GM12878 (cell line): ENCODE data around the gene PCDHAC2. TPM values are rescaled to one million over a fixed set of nuclear protein-coding genes. Genes with fewer than 3 reads are reported as not detected.

Experiments used
- ATAC-seq: fragments of 200-7000 bp; cut with Tn5 transposase; 3 replicates; pipeline ENCODE4 v1.9.1; 2020; ENCODE audit warnings: mild to moderate bottlenecking, moderate library complexity
- BruUV-seq: library from RNA; stranded (reverse); fragments of 400-500 nt; replicated peaks from 2 replicates; lab custom pipeline; 2021; lab: Mats Ljungman, UMichigan
- CTCF ChIA-PET: fragments of 300-600 bp; sonication (Branson Sonifier 250); formaldehyde crosslinking; extraction: SDS; loops from one replicate; lab custom pipeline; 2021; ENCODE audit warnings: inconsistent platforms; lab: Yijun Ruan, JAX
- POLR2A ChIA-PET: fragments of 350-600 bp; formaldehyde crosslinking; extraction: SDS; loops from one replicate; lab custom pipeline; 2021; ENCODE audit warnings: inconsistent platforms; lab: Charles Lee
- RAD21 ChIA-PET: fragments of 300-600 bp; sonication (Branson Sonifier 250); formaldehyde crosslinking; loops from one replicate; lab custom pipeline; 2023; ENCODE audit warnings: antibody characterized with exemption; ENCODE audit not compliant: unreplicated experiment; lab: Charles Lee
- SMC1A ChIA-PET: fragments of 300-600 bp; sonication (Branson Sonifier 250); formaldehyde crosslinking; loops from one replicate; lab custom pipeline; 2023; ENCODE audit not compliant: unreplicated experiment, uncharacterized antibody; lab: Charles Lee
- DNase-seq: peaks from one replicate; pipeline ENCODE4 v3.0.0-alpha.2; 2011; ENCODE audit warnings: low read depth, low spot score
- FAIRE-seq: peaks from 3 replicates; lab custom pipeline; 2011; peaks lifted over from hg19 to GRCh38; lab: Jason Lieb, UNC
- H2AFZ ChIP-seq: 2 replicates; pipeline ENCODE4 v1.6.0; 2011; ENCODE audit warnings: low read depth, low read length, control low read depth; ENCODE audit not compliant: control insufficient read depth
- H3K27ac ChIP-seq: 2 replicates; pipeline ENCODE4 v1.5.1; 2011; ENCODE audit warnings: control low read depth; ENCODE audit not compliant: control insufficient read depth, insufficient read depth
- H3K27me3 ChIP-seq, 2 experiments: replicated peaks in 1 of 2; 2 replicates each; pipeline versions ENCODE4 v1.6.0 to v1.6.1; 2011; ENCODE audit warnings: low read length in 1 of 2; ENCODE audit not compliant: control insufficient read depth in 2 of 2, insufficient read depth in 2 of 2
- H3K36me3 ChIP-seq, 2 experiments: 2 replicates each; pipeline ENCODE4 v1.5.1; 2011; ENCODE audit warnings: low read length in 1 of 2; ENCODE audit not compliant: control insufficient read depth in 2 of 2, insufficient read depth in 2 of 2
- H3K4me1 ChIP-seq: 2 replicates; pipeline ENCODE4 v1.6.1; 2011; ENCODE audit warnings: mild to moderate bottlenecking, low read length, moderate library complexity, mixed read lengths; ENCODE audit not compliant: control insufficient read depth, insufficient read depth
- H3K4me2 ChIP-seq: 2 replicates; pipeline ENCODE4 v1.6.0; 2011; ENCODE audit warnings: control low read depth; ENCODE audit not compliant: control insufficient read depth, insufficient read depth
- H3K4me3 ChIP-seq: fragments of 200-600 bp; sonication (generic); 2 replicates; pipeline ENCODE4 v1.5.1; 2016
- H3K79me2 ChIP-seq: 2 replicates; pipeline ENCODE4 v1.6.0; 2011; ENCODE audit warnings: low read length; ENCODE audit not compliant: control insufficient read depth, insufficient read depth
- H3K9ac ChIP-seq: 2 replicates; pipeline ENCODE4 v1.8.0; 2011; ENCODE audit warnings: low read length, control low read depth, mixed read lengths; ENCODE audit not compliant: control insufficient read depth, insufficient read depth
- H3K9me3 ChIP-seq: replicated peaks from 3 replicates; pipeline ENCODE4 v1.5.1; 2011; ENCODE audit warnings: mild to moderate bottlenecking, low read length; ENCODE audit not compliant: control insufficient read depth, insufficient read depth
- H4K20me1 ChIP-seq: 2 replicates; pipeline ENCODE4 v1.6.0; 2011; ENCODE audit not compliant: control insufficient read depth, insufficient read depth
- E4F1 ChIP-seq: fragments of 450-650 bp; IDR thresholded peaks from 2 replicates; pipeline ENCODE4 v1.6.1; 2018; ENCODE audit warnings: borderline replicate concordance, mild to moderate bottlenecking; ENCODE audit not compliant: partially characterized antibody
- FOS ChIP-seq: IDR thresholded peaks from 3 replicates; pipeline ENCODE4 v1.6.1; 2011; ENCODE audit warnings: borderline replicate concordance; ENCODE audit not compliant: insufficient read length; ENCODE audit errors: extremely low read depth
- USF1 ChIP-seq: IDR thresholded peaks from 2 replicates; pipeline ENCODE4 v1.6.1; 2011; ENCODE audit warnings: borderline replicate concordance, low read depth, mild to moderate bottlenecking, moderate library complexity, mixed read lengths, low read length; ENCODE audit not compliant: insufficient read depth; ENCODE audit errors: extremely low read length
- ZNF274 ChIP-seq: IDR thresholded peaks from one replicate; pipeline ENCODE4 v1.8.0; 2011; ENCODE audit not compliant: insufficient read length, insufficient read depth
- WGBS: methylation state at CpG from one replicate; pipeline ENCODE4 v1.1.6; 2016; ENCODE audit warnings: low lambda C conversion rate; ENCODE audit not compliant: insufficient replicate concordance, insufficient coverage; ENCODE audit errors: missing lambda C conversion rate; 5-methylcytosine and 5-hydroxymethylcytosine counted together
- in situ Hi-C: fragments of 300-500 bp; cut with MboI; formaldehyde crosslinking; loops from 9 replicates; pipeline ENCODE4 v1.14.3; 2018; ENCODE audit warnings: mixed read lengths
- intact Hi-C: fragments of 100-400 bp; cut with micrococcal nuclease; formaldehyde crosslinking; loops from one replicate; pipeline ENCODE4 v1.14.2; 2022; ENCODE audit not compliant: unreplicated experiment
- polyA plus RNA-seq, 11 experiments: library from polyadenylated mRNA; depleted of rRNA in 4 of 11; unstranded in 6 of 11; stranded (reverse) in 5 of 11; fragments of >200 nt; fragmentation: Nextera tagmentation in 4 of 11; fragmentation: Illumina TruSeq in 1 of 11; extraction: Ambion mirVana in 4 of 11; extraction: Trizol in 1 of 11; gene quantifications; 1 replicate in 1 of 11; 2 replicates in 10 of 11; pipeline versions ENCODE4 v1.2.1 to v1.2.3, GENCODE V29; 2011 to 2016; ENCODE audit warnings: inconsistent platforms in 2 of 11, missing spikeins in 2 of 11, low read depth in 1 of 11
- total RNA-seq, 4 experiments: library from RNA; depleted of rRNA in 3 of 4; stranded (reverse); fragments of >200 nt in 3 of 4; fragmentation: Illumina TruSeq in 1 of 4; extraction: Trizol in 1 of 4; gene quantifications; 2 replicates each; pipeline versions ENCODE4 v1.2.1 to v1.2.3, GENCODE V29; 2013 to 2021

Gene PCDHAC2
- total and polyA plus RNA-seq, 10 of the 15 experiments (the other 5 are each of a cell fraction or from before 2014, with no cell fraction given): 0.06 TPM; not detected in 9

DNA sequence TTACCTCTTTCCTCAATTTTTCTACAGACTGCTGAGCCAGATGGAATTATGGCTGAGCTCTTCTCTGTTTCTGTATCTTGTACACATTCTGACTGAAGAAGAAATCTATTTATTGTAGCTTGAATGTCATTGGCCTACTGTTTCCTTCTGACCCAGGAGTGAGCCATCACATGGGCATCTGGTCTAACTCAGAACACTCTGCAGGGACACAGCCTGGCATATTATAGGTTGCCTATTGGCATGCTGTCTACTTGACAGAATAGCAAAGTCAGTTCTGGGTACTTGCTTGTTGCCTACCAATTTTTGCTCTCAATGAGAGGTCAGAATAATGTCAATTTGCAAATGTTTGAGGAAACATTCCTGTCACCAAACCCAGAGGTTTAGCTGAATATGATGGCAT, 7.3 kb downstream of the PCDHAC2 start (continued):
- no peak for TF ChIP-seq E4F1

DNA sequence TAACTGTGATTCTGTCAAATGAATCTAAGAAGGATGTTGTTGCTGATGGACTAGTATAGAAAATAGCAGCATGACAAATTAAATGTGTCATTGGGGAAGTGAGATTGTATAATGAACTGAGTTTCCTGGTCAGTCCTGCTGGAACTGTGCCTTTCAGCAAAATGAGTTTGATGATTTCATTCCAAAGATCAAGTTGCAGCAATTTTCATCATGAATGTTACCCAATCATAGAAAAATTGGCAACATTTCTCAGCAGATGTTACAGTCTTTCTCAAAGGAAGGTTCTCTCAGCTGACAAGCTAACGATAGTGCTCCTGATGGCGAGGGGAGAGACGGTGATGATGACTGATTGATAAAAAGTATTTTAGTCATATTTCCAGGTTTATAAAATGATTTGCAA, 10.7 kb downstream of the PCDHAC2 start:
- ChIA-PET POLR2A (no interaction called here), RAD21 (no interaction called here)
- H3K79me2 ChIP-seq: no peaks in the 10 kb centered on the region
- no peak overlapping the region for H2AFZ ChIP-seq
- H3K9ac ChIP-seq: no peak overlapping the region
- no peaks in the 10 kb centered on the region for H4K20me1 ChIP-seq
- TF ChIP-seq USF1 (no peak), ZNF274 (no peak), FOS (no peak)
- TF ChIP-seq, all 136 proteins: peak for 0
- no peaks in the 10 kb centered on the region for H3K27me3 ChIP-seq
- SMC1A ChIA-PET: no interaction called here
- no TSS peak for BruUV-seq
- CTCF ChIA-PET: no interaction called here
- in situ Hi-C loops (no loop called here), intact Hi-C loops (no loop called here)
- H3K36me3 ChIP-seq: no peaks in the 10 kb centered on the region
- H3K4me2 ChIP-seq: no peak overlapping the region
- H3K4me1 ChIP-seq: no peaks in the 10 kb centered on the region
- no peak for FAIRE-seq
- no peak overlapping the region for H3K27ac ChIP-seq
- H3K9me3 ChIP-seq: no peaks in the 10 kb centered on the region
- no peak overlapping the region for H3K4me3 ChIP-seq
- no peak for ATAC-seq
- no peak for DNase-seq
- 50% methylated on average over 3 of the region's 3 CpGs for WGBS
